GM19467 (cell line): ENCODE measurements around the gene PRRC2A.
"Not testable (repeated sequence)": the region's sequence is repeated elsewhere in the genome, so short reads cannot be mapped to it uniquely, and the experiment has no call there.

Experiments
- ATAC-seq: cut with Tn5 transposase; IDR thresholded peaks from one replicate; pipeline ENCODE4 v1.9.1; 2021; ENCODE audit warnings: mild to moderate bottlenecking, moderate library complexity; ENCODE audit not compliant: unreplicated experiment

PRRC2A gene

GRCh38 chr6:31585491-31585890 lies 35.0 kb upstream of the PRRC2A start:
- no peak for ATAC-seq

GRCh38 chr6:31586008-31586407 lies 34.5 kb upstream of the PRRC2A start, which contains the start of gene LST1:
Gene LST1 (plus strand): TSS chr6:31586277. CDS start chr6:31587300, 1,023 bp downstream.
- ATAC-seq: no peak

GRCh38 chr6:31586599-31587281 lies 33.8 kb upstream of the PRRC2A start:
- ATAC-seq: no peak

GRCh38 chr6:31587791-31588777 lies 32.4 kb upstream of the PRRC2A start:
- no peak for ATAC-seq

- no peak for ATAC-seq
Observed at GRCh38 chr6:31588871-31589650, 31.5 kb upstream of the PRRC2A start.

- ATAC-seq: not testable (repeated sequence)
Observed at GRCh38 chr6:31590691-31591090, 29.8 kb upstream of the PRRC2A start.

GRCh38 chr6:31592396-31592771 lies 28.1 kb upstream of the PRRC2A start:
- no peak for ATAC-seq

- no peak for ATAC-seq
Observed at GRCh38 chr6:31597006-31597405, 23.5 kb upstream of the PRRC2A start.

- ATAC-seq: no peak
Observed at GRCh38 chr6:31607317-31607716, 13.2 kb upstream of the PRRC2A start.

GRCh38 chr6:31609519-31610406 lies 10.8 kb upstream of the PRRC2A start:
- ATAC-seq: no peak

- no peak for ATAC-seq
Observed at GRCh38 chr6:31610968-31611367, 9.5 kb upstream of the PRRC2A start.

- no peak for ATAC-seq
Observed at GRCh38 chr6:31614075-31614619, 6.4 kb upstream of the PRRC2A start.

- no peak for ATAC-seq
Observed at GRCh38 chr6:31614684-31615578, 5.6 kb upstream of the PRRC2A start, which contains the start of gene AIF1. Gene AIF1 (plus strand): TSS chr6:31615234. CDS start chr6:31615330, 96 bp downstream.

GRCh38 chr6:31615748-31616147 lies 4.8 kb upstream of the PRRC2A start:
- ATAC-seq: no peak

- ATAC-seq: no peak
Observed at GRCh38 chr6:31617010-31617409, 3.5 kb upstream of the PRRC2A start.

GRCh38 chr6:31619805-31620585 lies 520 bp upstream of the PRRC2A start:
- peak; percentile 71 for ATAC-seq

- ATAC-seq: no peak
Observed at GRCh38 chr6:31621320-31621939, 915 bp downstream of the PRRC2A start.
